HepG2 (cell line): Measurements from ENCODE around the gene EPC2. TPM values are rescaled to one million over a fixed set of nuclear protein-coding genes. Genes with fewer than 3 reads are reported as not detected.

Source experiments
- ATAC-seq: fragments of 200-7000 bp; cut with Tn5 transposase; 3 replicates; pipeline ENCODE4 v1.9.1; 2020; ENCODE audit warnings: mild to moderate bottlenecking, moderate library complexity
- BruUV-seq: library from RNA; stranded (reverse); fragments of 400-500 nt; replicated peaks from 2 replicates; lab custom pipeline; 2021; lab: Mats Ljungman, UMichigan
- CTCF ChIA-PET: fragments of 300-600 bp; formaldehyde crosslinking; extraction: SDS; loops from one replicate; lab custom pipeline; 2021; ENCODE audit warnings: low total read pairs, inconsistent platforms, low intra/inter-chr PET ratio; lab: Yijun Ruan, JAX
- POLR2A ChIA-PET: fragments of 350-600 bp; sonication (Branson Sonifier 250); formaldehyde crosslinking; loops from one replicate; lab custom pipeline; 2020; ENCODE audit warnings: antibody characterized with exemption, inconsistent platforms; lab: Yijun Ruan, JAX
- DNase-seq: peaks from one replicate; pipeline ENCODE4 v3.0.0-alpha.2; 2015; ENCODE audit warnings: low spot score
- FAIRE-seq: peaks from 3 replicates; lab custom pipeline; 2011; peaks lifted over from hg19 to GRCh38; lab: Jason Lieb, UNC
- H2AFZ ChIP-seq: one replicate; pipeline ENCODE4 v1.6.1; 2011; ENCODE audit warnings: low read length, inconsistent platforms
- H3K27ac ChIP-seq: fragments of 300-600 bp; 3 replicates; pipeline ENCODE4 v1.8.0; 2011; ENCODE audit warnings: mixed run types, mild to moderate bottlenecking, mixed read lengths, low read length, inconsistent platforms; ENCODE audit not compliant: insufficient read depth; ENCODE audit errors: extremely low read length
- H3K27me3 ChIP-seq, 2 experiments: fragments of 200-600 bp in 1 of 2; 2 replicates in 1 of 2; 3 replicates in 1 of 2; pipeline versions ENCODE4 v1.6.0 to v1.8.0; 2011; ENCODE audit warnings: low read length in 2 of 2, mild to moderate bottlenecking in 2 of 2, moderate library complexity in 2 of 2, inconsistent platforms in 1 of 2; ENCODE audit not compliant: insufficient read depth in 2 of 2, control insufficient read depth in 1 of 2
- H3K36me3 ChIP-seq, 2 experiments: fragments of 200-600 bp in 1 of 2; replicated peaks in 1 of 2; 2 replicates in 1 of 2; 3 replicates in 1 of 2; pipeline versions ENCODE4 v1.5.1 to v1.8.0; 2011; ENCODE audit warnings: low read length in 2 of 2, inconsistent platforms in 1 of 2; ENCODE audit not compliant: insufficient read depth in 2 of 2, control insufficient read depth in 1 of 2
- H3K4me1 ChIP-seq: 2 replicates; pipeline ENCODE4 v1.5.1; 2012; ENCODE audit warnings: low read length, inconsistent platforms; ENCODE audit not compliant: insufficient read depth
- H3K4me2 ChIP-seq: 2 replicates; pipeline ENCODE4 v1.6.0; 2011; ENCODE audit warnings: low read depth, low read length, inconsistent platforms
- H3K4me3 ChIP-seq, 3 experiments: fragments of 200-600 bp in 1 of 3; sonication (generic), shearing (Covaris generic) in 1 of 3; replicated peaks in 1 of 3; 2 replicates each; pipeline ENCODE4 v1.5.1; 2011 to 2016; ENCODE audit warnings: low read length in 3 of 3, inconsistent platforms in 2 of 3, low read depth in 2 of 3, mild to moderate bottlenecking in 2 of 3, control low read depth in 1 of 3, mixed read lengths in 1 of 3; ENCODE audit not compliant: insufficient read depth in 1 of 3
- H3K79me2 ChIP-seq: one replicate; pipeline ENCODE4 v1.6.1; 2011; ENCODE audit warnings: low read length, inconsistent platforms; ENCODE audit not compliant: insufficient read depth
- H3K9ac ChIP-seq: 2 replicates; pipeline ENCODE4 v1.6.0; 2011; ENCODE audit warnings: mild to moderate bottlenecking, low read depth, low read length, inconsistent platforms; ENCODE audit not compliant: insufficient read depth
- H3K9me3 ChIP-seq: 2 replicates; pipeline ENCODE4 v1.5.1; 2012; ENCODE audit warnings: mild to moderate bottlenecking, low read length
- H4K20me1 ChIP-seq: 2 replicates; pipeline ENCODE4 v1.6.0; 2011; ENCODE audit warnings: inconsistent platforms, mild to moderate bottlenecking, low read length, moderate library complexity; ENCODE audit not compliant: insufficient read depth
- CCDC6 ChIP-seq: sonication (generic); formaldehyde crosslinking; IDR thresholded peaks from 2 replicates; pipeline ENCODE4 v1.8.1; 2022; ENCODE audit warnings: mild to moderate bottlenecking, missing genetic modification reagents, moderate library complexity
- CHD2 ChIP-seq: IDR thresholded peaks from 2 replicates; pipeline ENCODE4 v1.6.1; 2011; ENCODE audit warnings: low read depth, low read length, improper control_type of control experiment
- FOXJ3 ChIP-seq: sonication (generic); formaldehyde crosslinking; IDR thresholded peaks from 2 replicates; pipeline ENCODE4 v1.4.0; 2020; ENCODE audit warnings: missing genetic modification reagents, mild to moderate bottlenecking, borderline replicate concordance
- HDAC6 ChIP-seq: fragments of 200-600 bp; sonication (generic); IDR thresholded peaks from 2 replicates; pipeline ENCODE4 v1.7.0; 2017; ENCODE audit warnings: mild to moderate bottlenecking, antibody characterized with exemption, low read length, low read depth
- NFIB ChIP-seq: sonication (generic); formaldehyde crosslinking; IDR thresholded peaks from 2 replicates; pipeline ENCODE4 v1.9.0; 2021; ENCODE audit warnings: missing genetic modification reagents, mild to moderate bottlenecking, borderline replicate concordance
- RAD21 ChIP-seq: fragments of 450-650 bp; formaldehyde crosslinking; IDR thresholded peaks from 2 replicates; pipeline ENCODE4 v1.5.0; 2020; ENCODE audit warnings: mild to moderate bottlenecking
- REXO4 ChIP-seq: sonication (generic); formaldehyde crosslinking; IDR thresholded peaks from 2 replicates; pipeline ENCODE4 v1.8.0; 2022; ENCODE audit warnings: missing genetic modification reagents, mild to moderate bottlenecking, borderline replicate concordance
- ZBTB7A ChIP-seq: sonication (generic); formaldehyde crosslinking; IDR thresholded peaks from 2 replicates; pipeline ENCODE4 v1.8.0; 2022; ENCODE audit warnings: mild to moderate bottlenecking, missing genetic modification reagents
- ZNF124 ChIP-seq: sonication (generic); formaldehyde crosslinking; IDR thresholded peaks from 2 replicates; pipeline ENCODE4 v1.4.0; 2020; ENCODE audit warnings: missing genetic modification reagents
- WGBS: methylation state at CpG from one replicate; pipeline ENCODE4 v1.1.6; 2017; ENCODE audit warnings: low lambda C conversion rate; 5-methylcytosine and 5-hydroxymethylcytosine counted together
- in situ Hi-C: cut with HindIII; loops from 2 replicates; pipeline ENCODE4 v1.10.0; 2017; ENCODE audit warnings: low pct_unique_long_range_greater_than_20kb; ENCODE audit not compliant: extremely low pct_ligation_motif_present
- intact Hi-C: fragments of 100-400 bp; cut with micrococcal nuclease; formaldehyde crosslinking; loops from one replicate; pipeline ENCODE4 v1.10.0; 2022; ENCODE audit not compliant: unreplicated experiment
- polyA plus RNA-seq, 8 experiments: library from polyadenylated mRNA; depleted of rRNA in 3 of 8; stranded (reverse) in 7 of 8; unstranded in 1 of 8; fragments of >200 nt; fragmentation: Illumina TruSeq in 4 of 8; extraction: Trizol in 4 of 8; gene quantifications; 2 replicates each; pipeline versions ENCODE4 v1.2.1 to v1.2.3, GENCODE V29; 2011 to 2016; ENCODE audit warnings: low read depth in 4 of 8, missing spikeins in 1 of 8, mixed read lengths in 1 of 8; ENCODE audit not compliant: insufficient read depth in 1 of 8
- total RNA-seq, 5 experiments: library from RNA; depleted of rRNA; stranded (reverse); fragments of >200 nt; fragmentation: Illumina TruSeq; extraction: Trizol; gene quantifications; 2 replicates each; pipeline ENCODE4 v1.2.3, GENCODE V29; 2016; ENCODE audit warnings: low read depth in 1 of 5
- TF ChIP-seq, protein P1 (sequence below): sonication (generic); formaldehyde crosslinking; IDR thresholded peaks from 2 replicates; pipeline ENCODE4 v1.4.0; 2020; ENCODE audit warnings: missing genetic modification reagents, borderline replicate concordance

EPC2 gene
- total and polyA plus RNA-seq, 2 of the 13 experiments (the other 11 are each of a cell fraction or from before 2014, with no cell fraction given): 20.5 to 22.0 TPM

DNA sequence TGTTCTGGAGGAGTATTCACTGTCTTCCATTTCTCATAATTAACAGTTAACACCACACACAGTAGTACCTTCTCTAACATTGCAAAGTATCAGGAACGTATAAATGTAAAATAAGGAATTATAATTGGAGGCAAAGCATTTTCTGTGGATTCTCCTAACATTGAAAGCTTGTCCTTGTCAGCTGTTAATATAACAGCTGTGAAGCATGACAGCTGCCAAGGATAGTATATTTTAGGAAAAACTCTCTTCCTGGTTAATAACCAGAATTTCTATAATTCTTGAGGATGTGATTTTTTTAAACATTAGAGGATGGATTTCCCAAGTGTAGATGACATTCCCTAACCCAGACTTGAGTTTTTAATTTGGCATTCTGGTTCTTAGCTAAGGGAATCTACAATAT lies 110.3 kb downstream of the EPC2 start:
- Histone ChIP-seq H2AFZ (no peak overlapping the region), H3K9ac (no peak overlapping the region), H3K4me2 (no peak overlapping the region), H3K36me3 (peaks cover 0 to 5% of the 10 kb centered on the region in 2 experiments; a peak in 4 of 5 replicates)
- BruUV-seq: no TSS peak
- ATAC-seq: no peak
- POLR2A ChIA-PET: interaction anchor here (1.0 kb wide), 1 partner anchor 46 kb away, joined by 3 read pairs; no protein-coding TSS in a partner anchor
- intact Hi-C loops: no loop called here
- TF ChIP-seq, protein P1, sequence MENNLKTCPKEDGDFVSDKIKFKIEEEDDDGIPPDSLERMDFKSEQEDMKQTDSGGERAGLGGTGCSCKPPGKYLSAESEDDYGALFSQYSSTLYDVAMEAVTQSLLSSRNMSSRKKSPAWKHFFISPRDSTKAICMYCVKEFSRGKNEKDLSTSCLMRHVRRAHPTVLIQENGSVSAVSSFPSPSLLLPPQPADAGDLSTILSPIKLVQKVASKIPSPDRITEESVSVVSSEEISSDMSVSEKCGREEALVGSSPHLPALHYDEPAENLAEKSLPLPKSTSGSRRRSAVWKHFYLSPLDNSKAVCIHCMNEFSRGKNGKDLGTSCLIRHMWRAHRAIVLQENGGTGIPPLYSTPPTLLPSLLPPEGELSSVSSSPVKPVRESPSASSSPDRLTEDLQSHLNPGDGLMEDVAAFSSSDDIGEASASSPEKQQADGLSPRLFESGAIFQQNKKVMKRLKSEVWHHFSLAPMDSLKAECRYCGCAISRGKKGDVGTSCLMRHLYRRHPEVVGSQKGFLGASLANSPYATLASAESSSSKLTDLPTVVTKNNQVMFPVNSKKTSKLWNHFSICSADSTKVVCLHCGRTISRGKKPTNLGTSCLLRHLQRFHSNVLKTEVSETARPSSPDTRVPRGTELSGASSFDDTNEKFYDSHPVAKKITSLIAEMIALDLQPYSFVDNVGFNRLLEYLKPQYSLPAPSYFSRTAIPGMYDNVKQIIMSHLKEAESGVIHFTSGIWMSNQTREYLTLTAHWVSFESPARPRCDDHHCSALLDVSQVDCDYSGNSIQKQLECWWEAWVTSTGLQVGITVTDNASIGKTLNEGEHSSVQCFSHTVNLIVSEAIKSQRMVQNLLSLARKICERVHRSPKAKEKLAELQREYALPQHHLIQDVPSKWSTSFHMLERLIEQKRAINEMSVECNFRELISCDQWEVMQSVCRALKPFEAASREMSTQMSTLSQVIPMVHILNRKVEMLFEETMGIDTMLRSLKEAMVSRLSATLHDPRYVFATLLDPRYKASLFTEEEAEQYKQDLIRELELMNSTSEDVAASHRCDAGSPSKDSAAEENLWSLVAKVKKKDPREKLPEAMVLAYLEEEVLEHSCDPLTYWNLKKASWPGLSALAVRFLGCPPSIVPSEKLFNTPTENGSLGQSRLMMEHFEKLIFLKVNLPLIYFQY (CRISPR knock-in tag): no peak
- TF ChIP-seq RAD21 (CRISPR knock-in tag) (no peak), CHD2 (no peak), REXO4 (CRISPR knock-in tag) (no peak), CCDC6 (CRISPR knock-in tag) (no peak), HDAC6 (no peak), FOXJ3 (no peak), NFIB (CRISPR knock-in tag) (no peak), ZBTB7A (no peak), ZNF124 (CRISPR knock-in tag) (no peak)
- TF ChIP-seq, all 625 proteins: peak for 0
- H3K27me3 ChIP-seq: no peaks in the 10 kb centered on the region
- H3K27ac ChIP-seq: no peak overlapping the region
- no peaks in the 10 kb centered on the region for H4K20me1 ChIP-seq
- in situ Hi-C loops: no loop called here
- CTCF ChIA-PET: no interaction called here
- no peak for DNase-seq
- H3K4me1 ChIP-seq: peaks cover 16% of the 10 kb centered on the region
- H3K4me3 ChIP-seq: no peak overlapping the region
- WGBS: 92% methylated on average over 1 of the region's 1 CpG
- FAIRE-seq: no peak
- H3K9me3 ChIP-seq: no peaks in the 10 kb centered on the region
- H3K79me2 ChIP-seq: no peaks in the 10 kb centered on the region
